ENCODE results near the gene CDV3. TPM values are rescaled to one million over a fixed set of nuclear protein-coding genes. Genes with fewer than 3 reads are reported as not detected.

CDV3 gene
- total RNA-seq, 2 donors from 2014 or later: 126 to 142 TPM

DNA sequence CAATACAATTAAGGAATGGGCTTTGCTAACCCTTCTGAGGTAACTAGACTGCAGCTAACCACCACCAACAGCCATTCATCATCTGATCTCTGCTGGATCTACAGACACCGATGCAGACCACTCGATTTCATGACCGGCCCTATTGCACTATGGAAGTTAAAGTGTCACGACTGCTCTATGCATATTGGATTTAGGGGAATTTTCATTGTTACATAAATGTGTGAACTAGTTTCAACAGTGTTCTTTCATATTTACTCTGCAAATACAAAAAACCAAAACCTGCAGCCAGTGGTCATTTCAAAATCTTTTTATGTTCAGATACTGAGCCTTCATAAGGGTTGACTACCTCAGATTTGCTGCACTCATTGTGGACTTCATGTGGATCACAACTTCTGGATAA, 14.5 kb downstream of the CDV3 start:
- Histone ChIP-seq H3K4me1 (no peaks in the 10 kb centered on the region), H3K27ac (no peak overlapping the region), H3K9ac (ENCODE audit: low read depth in 2 of 2, low read length in 2 of 2) (no peak overlapping the region), H3K9me3 (no peaks in the 10 kb centered on the region), H3K27me3 (no peaks in the 10 kb centered on the region), H3K36me3 (peaks cover 29% of the 10 kb centered on the region), H3K4me3 (no peak overlapping the region)
- DNase-seq: no peak
- intact Hi-C loops (cut with DNase I): loop anchor here (10.0 kb wide), 1 partner anchor 853 kb away; no protein-coding TSS in a partner anchor
- TF ChIP-seq, protein P1, sequence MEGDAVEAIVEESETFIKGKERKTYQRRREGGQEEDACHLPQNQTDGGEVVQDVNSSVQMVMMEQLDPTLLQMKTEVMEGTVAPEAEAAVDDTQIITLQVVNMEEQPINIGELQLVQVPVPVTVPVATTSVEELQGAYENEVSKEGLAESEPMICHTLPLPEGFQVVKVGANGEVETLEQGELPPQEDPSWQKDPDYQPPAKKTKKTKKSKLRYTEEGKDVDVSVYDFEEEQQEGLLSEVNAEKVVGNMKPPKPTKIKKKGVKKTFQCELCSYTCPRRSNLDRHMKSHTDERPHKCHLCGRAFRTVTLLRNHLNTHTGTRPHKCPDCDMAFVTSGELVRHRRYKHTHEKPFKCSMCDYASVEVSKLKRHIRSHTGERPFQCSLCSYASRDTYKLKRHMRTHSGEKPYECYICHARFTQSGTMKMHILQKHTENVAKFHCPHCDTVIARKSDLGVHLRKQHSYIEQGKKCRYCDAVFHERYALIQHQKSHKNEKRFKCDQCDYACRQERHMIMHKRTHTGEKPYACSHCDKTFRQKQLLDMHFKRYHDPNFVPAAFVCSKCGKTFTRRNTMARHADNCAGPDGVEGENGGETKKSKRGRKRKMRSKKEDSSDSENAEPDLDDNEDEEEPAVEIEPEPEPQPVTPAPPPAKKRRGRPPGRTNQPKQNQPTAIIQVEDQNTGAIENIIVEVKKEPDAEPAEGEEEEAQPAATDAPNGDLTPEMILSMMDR (IDR thresholded peaks at IDR 0.05): no peak

DNA sequence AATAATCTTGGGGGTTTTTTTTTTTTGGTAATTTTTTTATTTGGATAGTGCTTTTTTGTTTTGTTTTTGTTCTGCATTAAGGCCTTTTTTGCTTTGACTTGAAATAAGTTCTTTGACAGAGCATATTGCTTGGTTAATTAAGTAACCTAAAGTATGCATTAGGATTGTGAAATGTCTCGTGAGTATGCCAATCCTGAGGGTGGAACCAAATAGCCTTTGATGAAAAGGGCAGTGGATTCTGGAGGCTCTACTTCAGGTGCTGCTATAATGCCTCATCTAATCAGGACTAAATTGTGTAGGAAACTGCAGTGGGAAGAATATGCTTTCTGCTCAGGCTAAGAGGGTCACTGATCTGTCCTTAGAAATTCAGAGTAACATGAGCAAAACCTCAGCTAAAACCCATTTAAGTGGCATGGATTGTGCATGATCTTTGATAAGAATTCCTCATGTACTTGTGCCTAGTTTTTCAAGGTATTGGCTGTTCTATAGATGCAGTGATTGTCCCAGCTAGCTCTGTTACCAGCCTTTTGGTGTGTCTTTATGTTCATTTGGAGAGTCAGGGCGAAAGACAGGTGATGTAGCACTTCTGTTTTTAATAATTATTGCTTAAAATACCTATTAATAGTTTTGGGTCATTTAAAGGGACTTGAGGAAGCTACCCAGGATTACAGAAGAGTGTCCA, 15.4 kb downstream of the CDV3 start:
- TF ChIP-seq, protein P1 (IDR thresholded peaks at IDR 0.05): no peak
- Histone ChIP-seq H3K4me1 (no peaks in the 10 kb centered on the region), H3K4me3 (no peak overlapping the region), H3K36me3 (peaks cover 28% of the 10 kb centered on the region), H3K27me3 (no peaks in the 10 kb centered on the region), H3K27ac (no peak overlapping the region), H3K9ac (ENCODE audit: low read depth in 2 of 2, low read length in 2 of 2) (peak overlapping the region in 1 of 2 donors; percentile 5), H3K9me3 (no peaks in the 10 kb centered on the region)
- DNase-seq: no peak
- intact Hi-C loops (cut with DNase I): loop anchor here (10.0 kb wide), 1 partner anchor 854 kb away; no protein-coding TSS in a partner anchor

DNA sequence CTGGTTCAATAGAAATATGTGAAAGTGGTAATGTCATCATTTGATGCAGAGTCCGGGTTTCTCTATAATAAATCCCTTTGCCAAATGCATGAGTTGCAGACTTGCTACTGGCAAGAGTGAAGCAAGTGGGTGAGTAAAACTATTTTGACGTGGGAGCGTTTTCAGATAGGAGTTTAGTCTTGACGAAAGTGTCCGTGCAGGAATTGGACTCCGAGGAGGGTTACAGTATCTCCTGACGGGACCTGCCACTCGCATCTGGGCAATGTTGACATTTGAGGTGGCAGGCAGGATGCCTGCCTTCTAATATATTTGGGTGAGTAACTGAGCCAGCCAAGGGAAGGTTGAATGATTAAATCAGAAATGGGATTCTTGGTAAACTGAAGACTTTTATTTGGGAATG, 16.0 kb downstream of the CDV3 start:
- Histone ChIP-seq H3K4me3 (no peak overlapping the region), H3K9me3 (no peaks in the 10 kb centered on the region), H3K27ac (no peak overlapping the region), H3K27me3 (no peaks in the 10 kb centered on the region), H3K36me3 (peaks cover 22% of the 10 kb centered on the region), H3K4me1 (no peaks in the 10 kb centered on the region), H3K9ac (ENCODE audit: low read depth in 2 of 2, low read length in 2 of 2) (no peak overlapping the region)
- TF ChIP-seq, protein P1 (IDR thresholded peaks at IDR 0.05): no peak
- intact Hi-C loops (cut with DNase I): loop anchor here (10.0 kb wide), 1 partner anchor 855 kb away; no protein-coding TSS in a partner anchor
- no peak for DNase-seq

DNA sequence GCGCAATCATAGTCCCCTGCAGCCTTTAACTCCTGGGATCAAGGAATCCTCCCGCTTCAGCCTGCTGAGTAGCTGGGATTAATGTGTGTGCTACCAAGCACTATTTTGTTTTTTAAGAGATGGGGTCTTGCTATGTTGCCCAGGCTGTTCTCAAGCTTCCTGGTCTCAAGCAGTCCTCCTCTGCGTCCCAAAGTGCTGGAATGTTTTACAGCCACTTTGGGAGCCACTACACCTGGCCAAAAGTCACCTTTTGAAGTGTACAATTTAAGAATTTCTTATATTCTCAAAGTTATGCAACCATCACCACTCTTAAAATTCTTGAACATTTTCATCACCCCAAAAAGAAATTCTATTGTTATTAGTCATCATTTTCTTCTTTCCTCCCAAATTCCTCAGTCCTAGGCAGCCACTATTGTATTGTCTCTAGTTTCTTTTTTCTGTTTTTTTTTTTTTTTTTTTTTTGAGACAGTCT, 17.8 kb downstream of the CDV3 start:
- H3K4me1 ChIP-seq: no peaks in the 10 kb centered on the region
- H3K9me3 ChIP-seq: no peaks in the 10 kb centered on the region
- intact Hi-C loops (cut with DNase I): no loop called here
- TF ChIP-seq, protein P1 (IDR thresholded peaks at IDR 0.05): no peak
- H3K27me3 ChIP-seq: no peaks in the 10 kb centered on the region
- H3K4me3 ChIP-seq: no peak overlapping the region
- H3K36me3 ChIP-seq: peaks cover 6% of the 10 kb centered on the region
- H3K27ac ChIP-seq: no peak overlapping the region
- no peak for DNase-seq
- no peak overlapping the region for H3K9ac ChIP-seq (ENCODE audit: low read depth in 2 of 2, low read length in 2 of 2)

DNA sequence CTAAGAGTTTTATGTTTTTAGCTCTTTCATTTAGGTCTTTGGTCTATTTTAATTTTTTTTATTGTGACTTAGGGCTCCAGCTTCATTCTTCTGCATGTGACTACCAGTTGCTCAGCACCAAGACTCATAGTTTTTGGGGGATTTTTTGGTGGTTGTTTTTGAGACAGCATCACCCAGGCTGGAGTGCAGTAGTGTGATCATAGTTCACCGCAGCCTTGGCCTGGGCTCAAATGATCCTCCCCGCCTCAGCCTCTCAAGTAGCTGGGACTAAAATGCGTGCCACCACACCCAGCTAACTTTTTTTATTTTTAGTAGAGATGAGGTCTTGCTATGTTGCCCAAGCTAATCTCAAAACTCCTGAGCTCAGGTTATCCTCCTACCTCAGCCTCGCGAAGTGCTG, 19.4 kb downstream of the CDV3 start:
- no peaks in the 10 kb centered on the region for H3K36me3 ChIP-seq
- H3K27ac ChIP-seq: no peak overlapping the region
- H3K27me3 ChIP-seq: no peaks in the 10 kb centered on the region
- intact Hi-C loops (cut with DNase I): no loop called here
- no peak overlapping the region for H3K4me3 ChIP-seq
- TF ChIP-seq, protein P1 (IDR thresholded peaks at IDR 0.05): no peak
- no peak overlapping the region for H3K9ac ChIP-seq (ENCODE audit: low read depth in 2 of 2, low read length in 2 of 2)
- no peak for DNase-seq
- H3K4me1 ChIP-seq: no peaks in the 10 kb centered on the region
- no peaks in the 10 kb centered on the region for H3K9me3 ChIP-seq

All from colonic mucosa (tissue), 4 donors.